UCSD-AML1 (cell line): ENCODE data around the gene ESYT2.
A peak's percentile ranks its signal among the peaks of the same experiment; 100 is the strongest.

Experiments used
- DNase-seq: peaks from one replicate; lab custom pipeline; 2025; ENCODE audit not compliant: unreplicated experiment; lab: John Stamatoyannopoulos, UW

The ESYT2 gene

DNA sequence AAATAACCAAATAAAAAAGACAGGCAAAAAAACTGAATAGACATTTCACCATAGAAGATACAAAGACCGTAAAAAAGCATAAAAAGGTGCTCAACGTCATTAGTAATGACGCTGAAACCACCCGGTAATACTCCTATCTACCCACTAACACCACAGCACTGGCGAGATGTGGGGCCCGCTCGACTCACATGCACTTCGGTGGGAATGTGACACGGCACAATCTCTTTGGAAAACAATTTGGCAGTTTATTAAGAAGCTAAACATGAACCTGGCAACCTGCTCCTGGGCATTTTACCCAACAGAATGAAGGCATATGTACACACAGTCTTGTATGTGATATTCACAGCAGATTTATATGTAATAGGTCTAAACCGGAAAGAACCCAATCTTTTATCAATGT, 81.9 kb downstream of the ESYT2 start:
- no peak for DNase-seq

DNA sequence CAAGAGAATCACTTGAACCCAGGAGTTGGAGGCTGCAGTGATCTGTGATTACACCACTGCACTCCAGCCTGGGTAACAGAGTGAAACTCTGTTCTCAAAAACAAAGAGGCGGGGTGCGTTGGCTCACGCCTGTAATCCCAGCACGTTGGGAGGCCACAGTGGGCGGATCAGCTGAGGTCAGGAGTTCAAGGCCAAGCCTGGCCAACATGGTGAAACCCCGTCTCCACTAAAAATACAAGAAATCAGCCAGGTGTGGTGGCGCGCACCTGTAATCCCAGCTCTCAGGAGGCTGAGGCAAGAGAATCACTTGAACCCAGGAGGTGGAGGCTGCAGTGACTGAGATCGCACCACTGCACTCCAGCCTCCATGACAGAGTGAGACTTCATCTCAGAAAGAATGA, 82.4 kb downstream of the ESYT2 start:
- DNase-seq = no peak

DNA sequence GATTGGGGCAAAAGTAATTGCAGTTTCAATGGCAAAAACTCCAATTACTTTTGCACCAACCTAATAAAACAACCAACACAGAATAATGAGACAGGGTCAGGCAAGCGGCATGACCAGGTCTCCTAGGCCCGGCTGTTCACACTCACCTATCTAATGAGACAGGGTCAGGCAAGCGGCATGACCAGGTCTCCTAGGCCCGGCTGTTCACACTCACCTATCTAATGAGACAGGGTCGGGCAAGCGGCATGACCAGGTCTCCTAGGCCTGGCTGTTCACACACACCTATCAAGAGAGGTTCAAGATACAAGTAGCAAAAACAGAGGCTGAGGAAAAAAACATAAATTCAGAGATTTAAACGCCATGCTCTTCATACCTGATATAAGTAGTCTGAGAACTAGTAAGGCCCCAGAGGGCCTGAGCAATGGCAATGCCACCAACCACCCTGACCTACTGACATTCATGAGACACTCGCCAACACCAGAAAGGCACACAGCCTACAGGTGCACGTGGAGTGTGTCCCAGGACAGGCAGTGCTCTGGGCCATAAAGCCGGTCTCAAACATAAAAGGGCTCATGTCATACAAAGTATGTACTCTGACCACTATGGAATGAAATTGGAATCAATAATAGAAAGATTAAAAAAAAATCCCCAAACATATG, 84.1 kb downstream of the ESYT2 start:
- no peak for DNase-seq

DNA sequence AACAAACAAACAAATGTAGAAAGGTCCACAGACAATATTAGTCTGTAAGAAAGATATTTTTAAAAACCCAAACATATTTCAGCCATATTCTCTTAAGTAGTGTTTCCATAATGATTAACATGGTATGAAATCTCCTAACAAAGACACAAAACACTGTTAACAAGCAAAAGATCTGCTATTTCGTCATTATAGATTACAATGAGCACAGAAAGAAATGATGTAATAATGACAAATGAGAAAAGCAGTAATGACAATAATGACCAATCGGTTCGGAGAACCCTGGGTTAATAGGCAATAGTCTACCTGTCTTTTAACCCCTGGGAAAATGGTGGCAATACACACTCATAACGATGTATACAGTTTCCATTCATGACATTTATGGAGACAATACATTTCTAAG, 85.2 kb downstream of the ESYT2 start:
- no peak for DNase-seq

DNA sequence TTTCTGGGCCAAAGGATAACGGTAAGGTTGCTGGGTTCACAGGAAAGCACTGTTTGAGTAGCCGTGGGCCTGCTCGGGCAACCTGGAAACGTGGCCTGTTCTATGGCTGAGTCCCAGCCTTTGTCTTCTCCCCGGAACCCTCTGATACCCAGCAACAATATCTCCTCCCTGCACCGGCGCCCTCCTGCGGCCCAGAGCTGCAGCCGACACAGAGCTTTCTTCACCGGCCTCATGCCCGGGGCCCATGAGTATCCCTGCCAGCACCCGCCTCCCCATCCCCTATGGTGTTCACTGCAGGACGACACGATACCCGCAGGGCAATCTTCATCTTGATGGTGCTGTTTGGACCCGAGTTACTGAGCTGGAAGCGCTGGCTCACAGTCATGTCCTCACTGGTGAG, 86.1 kb downstream of the ESYT2 start:
- DNase-seq = no peak

DNA sequence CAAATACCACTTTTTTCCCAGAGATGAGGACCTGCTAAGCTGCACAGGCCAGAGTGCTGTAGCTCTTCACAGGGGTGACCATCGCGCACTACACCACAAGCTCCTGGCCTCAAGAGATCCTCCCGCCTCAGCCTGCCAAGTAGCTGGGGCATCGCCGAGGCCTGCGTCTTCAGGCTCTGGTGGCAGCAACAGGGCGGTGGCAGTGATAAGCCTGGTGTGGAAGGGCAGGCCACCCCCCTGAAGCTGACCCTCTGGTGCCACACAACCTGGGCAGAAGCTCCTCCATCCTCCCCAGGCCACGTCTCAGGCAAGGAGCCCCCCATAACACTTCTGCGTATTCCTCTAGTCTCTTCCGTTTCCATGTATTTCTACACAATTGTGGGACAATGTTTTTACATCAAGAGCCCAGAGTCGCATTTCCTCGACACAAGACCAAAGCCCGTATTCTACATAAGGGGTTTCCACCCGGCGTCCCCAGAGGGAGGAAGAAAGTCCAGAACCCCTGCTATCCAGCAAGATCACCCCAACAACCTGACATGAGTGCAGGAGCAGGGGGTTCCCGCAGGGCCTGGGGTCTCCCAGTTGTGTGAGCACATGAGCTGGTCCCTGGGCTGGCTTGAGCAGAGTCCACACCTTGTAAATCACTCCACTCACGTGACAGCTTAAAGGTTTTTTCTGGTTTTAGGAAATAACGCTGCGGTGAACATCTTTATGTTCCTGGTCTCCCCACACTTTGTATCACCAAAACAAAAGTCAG, 87.1 kb downstream of the ESYT2 start:
- DNase-seq = no peak

DNA sequence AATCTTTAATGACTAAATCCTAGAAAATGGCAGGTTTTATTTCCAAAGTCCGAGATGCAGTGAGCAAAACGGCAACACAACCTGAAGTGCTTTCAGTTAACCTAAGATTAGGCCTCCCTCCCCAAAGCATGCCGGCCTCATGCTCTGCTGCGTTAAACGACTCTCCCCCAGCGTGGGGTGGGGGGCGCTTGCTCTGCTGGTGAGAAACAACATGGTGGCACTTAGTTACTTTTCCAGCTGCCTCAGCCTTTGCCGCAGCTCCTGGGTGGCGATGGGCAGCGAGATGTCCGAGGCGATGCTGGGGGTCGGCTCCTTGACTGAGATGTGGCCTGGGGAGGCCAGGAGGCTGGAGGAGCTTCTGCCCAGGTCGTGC, 88.0 kb downstream of the ESYT2 start:
- DNase-seq = no peak

DNA sequence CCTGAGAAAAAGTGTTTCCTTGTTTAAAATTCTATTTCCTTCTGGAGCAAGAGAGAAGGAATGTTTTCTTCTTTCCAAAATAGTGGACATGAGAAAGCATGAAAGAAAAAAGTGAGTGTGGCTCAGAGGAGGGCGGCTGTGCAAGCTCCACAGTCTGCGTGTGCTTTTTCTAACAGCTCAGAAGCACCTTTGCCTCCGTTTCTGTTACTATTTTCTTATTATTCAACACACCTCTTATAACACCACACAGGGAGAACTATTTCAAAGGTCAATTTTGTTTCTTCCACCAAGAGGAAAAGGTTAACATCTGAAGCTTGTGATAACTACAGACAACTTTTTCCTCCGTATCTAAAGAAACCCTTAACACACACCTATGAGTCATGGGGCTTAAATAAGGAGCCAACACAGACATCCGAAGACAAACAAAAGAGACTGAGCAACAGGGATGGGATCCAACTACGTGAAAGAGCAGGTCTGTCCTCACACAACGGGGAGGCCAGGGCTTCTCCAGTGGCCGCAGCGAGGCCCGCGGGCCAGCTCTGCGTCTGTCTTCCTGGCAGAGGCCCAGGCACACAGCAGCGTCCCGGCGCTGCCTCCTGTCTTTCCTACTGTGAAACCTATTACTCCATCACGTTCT, 88.5 kb downstream of the ESYT2 start:
- no peak for DNase-seq

DNA sequence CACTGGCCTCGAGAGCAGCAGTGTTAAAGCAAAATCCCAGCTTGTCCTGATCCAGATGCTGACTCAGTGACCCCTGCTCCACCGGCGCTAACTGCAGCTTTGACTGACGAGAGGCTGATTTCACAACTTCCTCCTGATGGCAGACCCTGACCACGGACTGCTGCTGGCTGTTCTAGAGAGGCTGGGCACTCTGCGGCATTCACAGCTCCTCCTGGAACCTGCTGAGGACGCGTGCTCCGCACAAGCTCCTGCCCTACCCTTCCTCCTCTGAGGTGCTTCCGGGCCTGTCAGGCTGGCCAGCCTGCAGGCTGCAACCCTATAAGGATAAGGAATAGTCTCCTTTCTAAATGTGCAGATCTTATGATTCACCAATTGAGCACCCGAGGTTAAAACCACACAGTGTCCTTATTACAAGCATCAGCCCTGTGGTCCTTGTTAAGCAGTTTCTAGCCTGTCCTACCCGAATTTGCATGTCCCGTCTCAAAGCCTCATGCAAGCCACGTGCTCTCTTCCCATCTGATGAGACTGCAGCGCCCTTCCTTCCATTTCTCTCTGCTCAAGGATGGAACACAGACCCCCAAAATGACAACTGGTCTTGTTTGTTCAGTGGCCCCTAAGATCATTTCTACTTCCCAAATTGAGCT, 89.2 kb downstream of the ESYT2 start:
- DNase-seq = peak; percentile 65

DNA sequence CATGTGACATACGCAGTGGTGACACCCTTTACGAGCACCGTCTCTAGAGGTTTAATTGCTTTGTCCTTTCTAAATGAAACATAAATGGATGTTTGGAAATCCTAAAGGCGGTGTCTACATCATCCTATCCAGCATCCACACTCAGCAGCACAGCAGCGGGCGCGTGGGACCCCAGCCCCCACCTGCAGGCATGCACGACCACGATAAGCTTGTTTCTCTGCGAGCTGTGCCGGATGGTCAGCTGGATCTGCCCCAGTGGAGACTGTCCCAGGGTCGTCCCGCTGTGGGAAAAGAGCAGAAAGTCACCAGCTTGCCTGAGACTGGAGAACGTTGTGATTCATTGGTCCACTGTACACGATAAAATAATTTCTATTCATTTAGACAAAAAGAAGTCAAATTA, 90.5 kb downstream of the ESYT2 start:
- no peak for DNase-seq

DNA sequence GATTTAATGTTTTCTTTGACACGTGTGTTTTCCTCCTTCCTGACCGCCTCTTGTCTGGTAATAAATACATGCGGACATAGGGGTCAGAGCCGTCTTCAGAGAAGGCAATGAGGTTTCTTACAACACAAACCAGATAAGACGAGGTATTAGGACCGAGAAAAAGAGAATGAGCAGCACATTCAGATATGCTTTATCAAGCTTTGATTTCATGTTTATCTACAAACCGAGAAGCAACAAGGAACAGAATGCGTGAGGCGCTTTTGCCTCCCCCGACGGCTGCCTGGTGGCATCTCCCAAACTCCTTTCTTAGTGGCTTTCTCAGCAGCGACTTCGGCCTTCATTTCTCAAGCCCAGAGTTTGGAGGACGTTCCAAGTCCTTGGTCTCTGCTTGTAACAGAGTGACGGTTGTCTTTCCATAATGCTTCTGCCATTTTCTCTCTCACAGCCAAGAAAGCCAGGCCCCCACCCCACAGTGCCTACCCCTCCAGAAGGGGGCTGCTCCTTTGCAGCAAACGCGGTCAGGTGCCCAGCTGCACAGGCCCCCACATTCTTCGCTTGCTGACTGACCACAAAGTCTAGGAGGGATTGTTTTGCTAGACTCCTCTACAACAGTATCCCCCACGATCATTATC, 92.1 kb downstream of the ESYT2 start:
- no peak for DNase-seq

DNA sequence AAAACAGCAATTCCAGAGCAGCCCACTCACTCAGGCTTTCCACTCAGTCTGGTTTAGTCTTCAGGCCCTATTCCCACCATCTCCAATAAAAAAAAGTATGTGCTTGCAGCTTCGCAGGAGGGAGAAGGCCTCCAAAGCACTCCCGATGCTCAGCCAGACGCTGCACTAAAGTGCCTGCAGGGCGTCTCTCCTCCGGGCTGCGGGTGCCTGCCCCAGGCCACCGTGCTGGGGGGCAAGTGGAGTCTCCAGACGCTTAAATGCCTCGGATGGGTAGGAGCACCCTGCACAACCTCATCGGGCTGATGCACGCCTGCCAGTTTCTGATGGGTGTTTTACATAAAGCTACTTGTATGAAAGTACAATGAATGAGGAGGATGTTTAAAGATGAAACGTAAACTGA, 93.4 kb downstream of the ESYT2 start:
- DNase-seq = no peak

DNA sequence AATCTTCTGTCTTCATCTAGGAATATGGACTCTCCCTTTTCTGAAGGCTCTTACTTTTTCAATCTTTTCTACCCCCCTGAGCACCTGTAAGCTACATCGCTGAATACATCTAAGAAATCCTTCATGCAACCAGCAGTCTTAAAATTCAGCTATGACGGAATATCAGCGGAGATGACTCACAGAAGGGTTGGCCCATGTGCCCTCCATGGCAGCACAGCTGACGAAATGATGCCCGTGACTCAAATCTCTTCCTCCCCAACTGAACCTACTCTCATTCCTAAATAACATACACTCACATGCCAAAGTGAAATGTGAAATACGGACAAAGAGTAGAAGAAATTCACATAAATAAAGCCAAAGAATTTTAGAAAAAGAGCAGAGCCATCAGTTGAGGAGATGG, 94.4 kb downstream of the ESYT2 start:
- no peak for DNase-seq

DNA sequence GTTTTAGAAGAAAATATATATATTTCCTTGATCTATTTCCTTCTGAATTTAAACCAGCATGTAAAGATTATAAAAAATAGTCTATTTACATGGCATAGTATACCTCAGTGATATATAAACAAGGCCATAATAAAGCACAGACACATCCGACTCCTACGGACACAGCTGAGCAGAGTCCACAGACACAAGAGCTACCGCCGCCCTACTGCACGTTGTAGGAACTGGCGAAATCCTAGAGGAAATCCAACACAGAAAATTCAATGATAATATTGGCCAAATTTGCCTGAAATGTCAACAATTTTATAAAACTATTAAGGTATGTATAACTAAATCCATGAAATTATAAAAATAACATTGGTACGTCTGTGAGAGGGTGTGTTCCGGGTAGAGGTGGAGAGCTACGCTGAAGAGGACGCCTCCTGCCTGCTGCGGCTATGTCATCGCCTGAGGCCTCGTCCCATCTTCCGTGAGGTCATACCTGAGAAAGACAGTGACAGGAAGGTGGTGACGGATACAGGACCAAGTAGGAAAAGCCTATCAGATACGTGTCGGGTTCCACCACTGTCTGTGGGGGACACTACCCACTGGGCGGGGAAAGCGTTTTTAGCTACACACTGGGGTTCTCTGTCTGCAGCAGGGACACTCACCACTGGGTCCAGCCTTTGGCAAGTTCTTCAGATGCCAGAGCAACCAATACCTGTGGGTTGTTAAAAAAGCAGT, 95.4 kb downstream of the ESYT2 start:
- DNase-seq = no peak

DNA sequence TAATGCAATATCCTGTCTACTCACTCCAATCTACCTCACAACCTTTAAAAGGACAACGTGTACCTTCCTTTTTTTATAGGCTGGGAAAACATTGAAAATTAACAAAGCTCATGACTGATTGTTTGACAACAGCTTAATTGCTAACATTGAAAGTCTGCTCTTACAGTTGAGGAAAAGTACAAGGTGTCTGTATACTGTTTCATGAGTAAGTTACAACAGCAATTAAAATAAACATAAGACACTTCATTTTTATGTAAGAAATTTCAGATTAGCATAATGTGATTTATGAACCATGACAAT, 96.1 kb downstream of the ESYT2 start:
- DNase-seq = no peak

DNA sequence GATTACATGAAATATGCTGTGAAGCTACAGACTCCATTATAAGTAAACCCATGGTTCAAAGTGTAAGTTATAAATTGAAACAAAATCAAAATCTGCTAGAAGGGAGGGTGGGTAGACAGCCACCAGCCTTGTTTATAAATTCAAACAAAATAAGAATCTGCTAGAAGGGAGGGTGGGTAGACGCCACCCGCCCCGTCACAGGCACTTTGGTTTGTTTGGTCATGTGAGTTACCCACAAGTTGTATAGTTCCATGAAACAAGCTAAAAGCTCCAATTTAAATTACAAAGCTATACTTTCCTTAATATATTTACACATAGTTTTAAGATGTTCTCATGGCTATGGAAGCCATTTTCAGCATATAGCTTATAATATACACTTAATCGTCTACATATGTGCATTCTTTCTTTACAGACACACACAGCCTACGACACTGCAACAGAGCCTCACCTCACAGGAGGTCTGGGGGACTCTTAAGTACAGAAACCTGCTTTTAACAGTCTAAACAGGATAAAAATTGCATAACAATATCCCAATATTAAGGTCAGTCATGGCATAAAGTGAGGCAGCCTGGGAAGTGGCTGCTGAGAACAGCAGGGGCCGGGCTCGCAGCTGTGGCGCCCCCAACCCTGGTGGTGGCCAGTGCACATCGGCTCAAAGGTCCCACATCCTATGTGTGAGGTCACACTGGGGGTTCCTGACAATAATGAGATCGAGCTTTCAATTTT, 96.7 kb downstream of the ESYT2 start:
- no peak for DNase-seq

DNA sequence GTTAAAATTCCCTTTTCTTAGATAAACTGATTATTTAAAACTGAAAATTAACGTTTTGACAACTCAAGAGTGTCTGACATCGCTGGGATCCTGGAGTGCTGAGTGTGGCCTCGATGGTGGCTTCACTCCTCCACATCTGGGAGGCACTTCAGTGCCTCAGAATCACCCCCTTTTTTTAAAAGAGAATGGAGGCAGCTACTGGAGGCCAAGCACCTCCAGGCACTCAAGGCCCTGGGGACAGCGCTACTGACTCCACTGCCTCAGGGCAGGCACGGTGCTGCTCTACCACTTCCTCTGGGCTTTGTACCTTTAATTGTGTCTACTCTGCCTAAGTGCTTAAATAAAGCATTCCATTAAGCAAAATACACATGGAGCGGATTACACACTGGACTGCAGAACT, 97.5 kb downstream of the ESYT2 start:
- DNase-seq = no peak

DNA sequence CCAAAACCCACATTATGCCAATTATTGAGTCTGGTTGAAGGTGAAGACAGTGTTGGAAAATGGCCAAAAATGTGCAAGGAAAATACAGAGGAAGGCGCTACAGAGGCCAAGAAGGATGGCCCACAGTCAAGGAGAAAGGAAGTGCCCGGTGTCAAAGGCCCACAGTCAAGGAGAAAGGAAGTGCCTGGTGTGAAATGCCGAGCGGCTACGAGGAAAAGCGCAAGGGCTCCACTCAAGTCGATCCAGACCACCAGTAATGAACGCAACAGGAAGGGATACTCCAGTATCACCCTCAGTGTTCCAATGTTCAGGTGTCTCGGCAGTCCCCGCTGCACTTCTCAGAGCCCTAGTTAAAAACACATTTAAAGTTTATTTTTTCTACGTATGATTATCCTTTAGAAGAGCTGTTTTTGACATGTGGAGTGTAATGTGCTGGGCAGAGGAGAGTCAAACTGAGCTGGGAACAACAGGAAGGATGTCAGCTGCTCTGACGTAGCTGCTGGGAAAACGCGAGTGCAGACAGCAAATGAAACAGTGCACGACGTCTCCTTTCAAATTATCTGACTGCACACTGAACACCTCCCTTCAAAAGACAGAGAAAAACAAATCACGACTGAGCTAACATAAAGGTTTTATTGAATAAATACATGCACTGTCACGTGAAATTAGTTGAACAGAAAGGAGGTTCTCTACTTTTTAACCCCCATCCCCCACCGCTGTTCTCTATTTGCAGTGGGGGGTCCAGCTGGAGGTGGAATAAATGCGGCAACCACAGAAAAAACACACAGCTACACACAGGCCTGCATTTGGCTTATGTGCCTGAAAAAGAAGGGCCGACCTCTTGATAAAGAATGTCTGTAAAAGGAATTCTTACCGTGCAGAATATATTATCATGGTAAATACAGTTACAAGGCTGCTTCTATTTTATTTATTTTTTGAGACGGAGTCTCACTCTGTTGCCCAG, 98.6 kb downstream of the ESYT2 start:
- no peak for DNase-seq

DNA sequence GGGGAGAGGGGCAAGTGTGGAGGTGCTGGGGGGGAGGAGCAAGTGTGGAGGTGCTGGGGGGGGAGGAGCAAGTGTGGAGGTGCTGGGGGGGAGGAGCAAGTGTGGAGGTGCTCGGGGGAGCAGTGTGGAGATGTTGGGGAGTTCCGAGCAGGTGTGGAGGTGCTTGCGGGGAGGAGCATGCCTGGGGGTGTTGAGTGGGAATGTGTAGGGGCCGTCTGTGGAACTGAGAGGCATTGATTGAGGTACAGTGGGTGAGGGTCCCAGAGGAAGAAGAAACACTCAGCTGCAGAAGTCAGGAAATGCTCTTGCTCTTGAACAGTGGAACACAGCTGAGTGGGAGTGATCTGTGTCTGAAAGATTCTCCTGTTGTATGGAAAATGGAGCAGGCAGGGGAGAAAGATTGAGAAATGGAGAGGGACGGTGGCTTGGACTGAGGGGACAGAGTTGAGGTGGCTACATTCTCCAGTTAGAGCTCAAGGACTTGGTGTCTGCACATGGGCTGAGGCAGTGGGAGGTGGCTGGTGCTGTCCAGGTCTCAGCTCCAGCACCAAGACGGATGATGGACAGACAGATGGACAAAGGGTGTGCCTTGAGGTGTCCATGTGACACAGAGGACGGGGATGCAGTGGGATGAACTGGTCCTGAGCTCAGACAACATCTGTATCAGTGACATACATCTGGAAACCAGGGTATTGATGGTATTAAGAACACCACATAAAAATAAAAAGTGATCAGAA, 99.5 kb downstream of the ESYT2 start:
- no peak for DNase-seq
